GM19043 (cell line): ENCODE data around the gene CDC5L.
A peak's percentile ranks its signal among the peaks of the same experiment; 100 is the strongest.

Source experiments
- ATAC-seq: cut with Tn5 transposase; IDR thresholded peaks from one replicate; pipeline ENCODE4 v1.9.1; 2021; ENCODE audit warnings: low read depth; ENCODE audit not compliant: unreplicated experiment

The CDC5L gene

DNA sequence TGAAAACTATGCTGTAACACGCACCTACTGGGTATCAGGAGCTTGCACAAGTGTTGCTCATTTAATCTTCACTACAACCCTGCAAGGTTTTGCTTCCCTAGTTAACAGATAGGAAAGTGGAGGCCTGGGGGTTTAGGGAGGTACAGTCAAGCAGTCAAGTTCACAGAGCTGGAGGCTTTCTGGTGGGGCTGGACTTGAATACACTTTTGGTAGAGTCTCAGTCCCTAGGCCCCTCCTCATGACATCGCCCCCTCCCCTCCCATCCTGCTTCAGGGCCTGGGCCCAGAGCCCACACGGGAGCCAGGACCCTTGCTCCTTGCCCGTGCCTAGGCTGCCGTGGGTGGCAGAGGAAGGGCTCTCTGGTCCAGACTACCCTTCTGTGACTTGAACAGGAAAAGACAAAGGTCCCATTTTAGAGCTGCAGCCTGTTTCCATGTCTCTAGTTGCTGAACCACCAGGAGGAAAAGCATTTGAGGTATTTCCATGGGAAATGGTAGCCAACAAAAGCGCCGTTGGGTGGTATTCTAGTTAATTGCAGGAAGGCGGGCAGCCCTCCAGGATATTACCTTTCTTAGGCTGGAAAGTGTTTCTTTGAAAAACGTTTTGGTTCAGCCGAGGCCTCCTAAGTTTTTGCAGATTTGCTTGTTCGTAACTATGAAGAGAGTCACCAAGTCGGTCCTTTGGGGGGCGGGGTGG lies 84.9 kb downstream of the CDC5L start:
- no peak for ATAC-seq

DNA sequence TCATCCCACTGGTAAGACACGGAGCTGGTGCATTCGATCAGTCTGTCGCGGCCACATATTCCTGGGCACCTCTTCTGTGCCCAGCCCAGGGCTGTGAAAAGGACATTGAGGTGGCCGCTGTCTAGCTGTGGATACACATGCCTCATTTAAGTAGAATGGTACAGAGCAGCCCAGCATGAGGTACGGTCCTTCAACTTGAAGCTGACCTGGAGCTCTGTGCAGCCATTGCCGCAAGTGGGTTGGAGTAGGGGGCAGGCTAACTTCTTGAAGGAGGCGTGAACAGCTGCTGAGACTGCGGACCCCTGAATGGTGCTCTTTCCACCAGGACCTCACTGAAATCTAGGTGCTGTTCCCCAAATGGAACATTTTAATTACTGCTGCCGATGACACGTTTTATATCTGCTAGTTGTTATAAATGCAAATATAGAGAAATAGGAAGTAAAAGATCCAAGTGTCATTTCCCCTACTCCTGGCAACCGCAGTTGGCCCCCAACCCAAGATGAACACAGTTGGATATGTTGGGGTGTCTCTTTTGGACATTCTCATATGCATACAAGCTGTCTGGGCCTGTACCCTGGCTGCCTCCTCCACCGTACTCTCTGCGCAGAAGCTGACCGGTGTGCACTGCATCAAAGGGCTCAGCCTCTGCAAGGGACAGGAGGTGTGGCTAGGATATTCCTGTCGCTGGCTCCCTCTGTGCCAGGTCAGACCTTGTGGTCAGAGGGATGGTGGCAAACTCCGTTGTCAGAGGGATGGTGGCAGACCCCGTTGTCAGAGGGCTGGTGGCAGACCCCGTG lies 86.1 kb downstream of the CDC5L start:
- ATAC-seq, result no peak

DNA sequence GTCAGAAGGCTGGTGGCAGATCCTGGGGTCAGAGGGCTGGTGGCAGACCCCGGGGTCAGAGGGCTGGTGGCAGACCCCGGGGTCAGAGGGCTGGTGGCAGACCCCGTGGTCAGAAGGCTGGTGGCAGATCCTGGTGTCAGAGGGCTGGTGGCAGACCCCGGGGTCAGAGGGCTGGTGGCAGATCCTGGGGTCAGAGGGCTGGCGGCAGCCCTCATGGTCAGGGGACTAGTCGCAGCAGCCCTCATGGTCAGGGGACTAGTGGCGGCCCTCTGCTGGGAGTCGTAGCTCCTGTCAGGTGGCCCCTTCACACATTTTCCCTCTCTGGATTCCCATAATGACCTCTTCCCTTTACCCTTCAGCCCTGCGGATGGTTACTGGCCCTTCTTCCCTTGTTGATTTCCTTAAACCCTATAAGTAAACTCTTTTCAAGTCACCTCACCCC lies 86.7 kb downstream of the CDC5L start:
- no peak for ATAC-seq

DNA sequence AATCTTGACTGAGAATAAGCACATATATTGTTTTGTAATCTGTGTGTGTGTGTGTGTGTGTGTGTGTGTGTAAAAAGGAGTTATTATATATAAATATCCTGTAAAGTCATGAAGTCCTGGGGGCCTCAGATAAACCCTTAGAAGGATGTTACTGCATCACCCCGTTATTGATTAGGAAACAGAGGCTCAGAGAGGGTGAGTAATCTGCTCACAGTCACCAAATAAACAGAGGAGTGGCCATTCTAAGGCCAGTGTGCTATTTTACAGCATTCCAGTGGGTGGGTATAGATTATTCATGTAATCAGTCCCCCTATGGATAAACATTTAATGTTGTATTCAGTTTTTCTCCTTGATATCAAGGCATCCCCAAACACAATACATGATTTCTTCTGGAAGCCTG lies 87.1 kb downstream of the CDC5L start:
- ATAC-seq, result no peak

DNA sequence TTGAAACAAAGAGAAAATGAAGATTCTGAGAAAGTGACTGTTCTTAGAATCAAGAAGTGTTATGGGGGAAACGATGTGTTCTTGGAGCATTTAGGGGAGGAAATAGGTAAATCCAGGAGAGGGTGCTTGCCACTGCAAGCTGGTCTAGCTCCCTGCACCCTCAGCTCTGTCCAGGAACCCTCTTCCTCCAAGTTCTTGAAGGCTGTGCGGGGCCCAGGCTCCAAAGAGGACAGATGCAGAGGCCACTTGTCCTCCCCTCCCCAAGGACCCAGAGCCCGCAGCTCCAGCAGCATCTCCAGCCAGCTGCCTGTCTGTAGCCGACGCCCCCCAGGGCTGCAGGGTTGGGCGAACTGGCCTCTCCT lies 87.9 kb downstream of the CDC5L start:
- ATAC-seq, result no peak

DNA sequence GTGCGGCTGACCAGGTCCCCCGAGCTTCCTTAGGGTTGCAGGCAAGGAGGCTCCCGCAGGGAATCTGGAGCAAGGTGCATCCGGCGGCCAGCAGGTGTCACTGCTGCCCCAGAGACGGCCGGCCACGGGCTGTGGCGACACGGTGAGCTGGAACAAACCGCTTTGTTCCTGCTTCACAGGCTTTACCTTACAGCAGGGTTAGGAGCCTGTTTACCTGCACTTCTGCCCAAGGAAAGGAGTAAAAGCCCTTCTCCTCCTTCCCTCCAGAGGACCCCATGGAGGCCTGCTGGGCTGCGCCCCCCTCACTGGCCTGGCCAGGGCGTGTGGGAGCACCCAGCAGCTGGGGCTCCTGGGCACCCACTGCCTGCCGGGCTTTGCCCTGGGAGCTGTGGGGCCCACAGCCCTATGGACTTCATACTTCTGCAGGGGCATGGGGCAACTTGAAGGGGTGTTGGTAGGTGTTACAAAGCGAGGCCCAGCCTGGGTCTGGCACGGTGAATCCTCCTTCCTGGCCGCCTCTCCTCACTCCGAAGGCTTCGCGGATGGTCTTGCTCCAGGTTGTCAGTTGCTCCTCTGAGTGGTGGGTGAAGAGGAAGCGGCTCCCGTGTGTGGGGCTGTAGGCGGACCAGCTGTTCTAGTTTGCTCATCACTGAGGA lies 88.4 kb downstream of the CDC5L start:
- peak; percentile 82 for ATAC-seq

DNA sequence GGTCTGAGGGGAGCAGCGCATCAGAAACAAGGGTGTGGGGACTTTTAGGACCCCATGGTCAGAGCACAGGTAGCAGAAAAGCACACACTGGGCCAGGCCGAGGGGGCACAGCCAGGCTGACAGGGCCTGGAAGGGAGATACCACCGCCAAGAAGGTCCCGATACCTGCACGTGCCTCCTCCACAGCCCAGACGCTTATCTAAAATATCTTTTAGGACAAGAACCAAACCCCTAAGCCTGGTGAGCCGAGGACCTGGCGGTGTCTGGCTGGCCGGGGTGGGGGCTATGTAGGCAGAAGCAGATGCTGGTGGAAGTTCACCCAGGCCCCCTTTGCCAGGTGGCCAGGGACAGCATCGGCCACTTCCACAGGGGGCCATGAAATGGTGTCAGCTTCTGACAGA lies 89.3 kb downstream of the CDC5L start:
- no peak for ATAC-seq

DNA sequence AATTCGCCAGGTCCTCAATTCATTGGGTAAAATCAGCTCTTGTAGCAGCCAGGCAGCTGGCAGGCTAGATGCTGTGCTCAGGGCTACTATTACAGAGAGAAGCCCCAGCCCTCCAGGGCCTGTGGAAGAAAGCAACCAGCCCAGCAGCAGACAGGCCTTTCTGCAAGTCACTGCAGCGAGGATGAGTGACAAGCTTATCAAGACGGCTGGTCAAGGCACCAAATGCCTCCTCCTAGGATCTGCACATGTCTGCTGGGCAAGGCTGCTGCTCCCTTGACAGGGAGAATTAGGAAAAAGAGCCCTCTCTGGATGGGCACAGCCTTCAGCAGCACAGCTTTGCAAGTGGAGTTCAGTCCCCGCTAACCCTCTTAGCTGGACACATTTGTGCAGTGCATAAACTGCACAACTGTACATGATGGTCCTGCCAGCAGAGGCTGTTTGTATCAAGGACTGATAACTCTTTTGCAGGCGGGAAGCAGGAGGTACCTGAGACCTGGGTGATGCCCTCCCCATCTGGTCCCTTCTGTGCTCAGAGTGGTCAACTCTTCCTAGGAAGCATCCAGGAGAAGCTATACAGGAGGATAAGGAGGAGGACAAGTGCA lies 89.9 kb downstream of the CDC5L start:
- no peak for ATAC-seq

DNA sequence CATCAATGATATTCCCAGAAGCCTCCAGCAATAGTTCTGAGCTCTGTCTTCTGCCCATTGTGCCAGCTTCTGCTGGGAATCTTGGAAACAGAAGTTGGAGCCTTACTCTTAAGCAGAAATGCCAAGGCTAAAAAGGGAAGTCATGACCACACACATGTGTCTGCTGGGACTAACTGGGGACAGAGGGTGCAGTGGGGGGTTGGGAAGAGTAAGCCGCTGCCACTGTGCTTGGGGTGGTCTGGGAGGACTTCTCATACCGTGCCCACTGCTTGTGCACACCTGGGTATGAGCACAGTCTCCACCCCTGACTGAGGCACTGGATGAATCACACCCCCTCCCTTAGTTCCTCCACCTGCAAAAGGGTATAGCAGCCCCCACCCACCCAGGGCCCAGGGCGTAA lies 90.7 kb downstream of the CDC5L start:
- ATAC-seq, result no peak

DNA sequence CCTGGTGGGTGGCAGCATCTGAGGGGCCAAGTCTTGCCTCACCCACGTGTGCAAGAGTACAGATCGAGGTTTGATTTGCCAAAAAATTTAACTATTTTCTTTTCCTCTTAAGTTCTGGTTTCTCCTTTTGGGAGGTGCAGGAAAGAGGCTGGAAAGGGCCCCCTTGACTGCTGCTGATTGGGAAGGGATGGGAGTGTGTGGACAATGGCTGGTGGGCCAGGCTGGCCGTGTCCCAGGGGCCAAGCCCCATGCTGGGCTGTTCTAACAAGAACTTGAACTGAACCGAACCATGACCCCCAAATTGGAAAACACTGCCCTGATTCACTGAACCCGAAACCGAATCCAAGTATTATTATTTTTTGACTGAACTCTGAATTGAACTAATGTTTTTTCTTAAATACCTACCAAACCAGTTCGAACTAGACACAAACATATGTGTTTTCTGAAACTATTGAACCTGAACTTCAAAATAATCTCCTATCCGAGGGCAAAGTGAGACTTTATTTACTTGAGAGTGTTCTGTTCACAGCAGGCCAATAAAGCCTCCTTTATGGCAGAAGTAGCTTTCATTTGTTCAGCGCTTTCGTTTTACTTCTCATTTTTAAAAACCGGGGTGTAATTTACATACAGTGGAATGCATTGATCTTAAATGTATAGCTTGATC lies 91.2 kb downstream of the CDC5L start:
- no peak for ATAC-seq

DNA sequence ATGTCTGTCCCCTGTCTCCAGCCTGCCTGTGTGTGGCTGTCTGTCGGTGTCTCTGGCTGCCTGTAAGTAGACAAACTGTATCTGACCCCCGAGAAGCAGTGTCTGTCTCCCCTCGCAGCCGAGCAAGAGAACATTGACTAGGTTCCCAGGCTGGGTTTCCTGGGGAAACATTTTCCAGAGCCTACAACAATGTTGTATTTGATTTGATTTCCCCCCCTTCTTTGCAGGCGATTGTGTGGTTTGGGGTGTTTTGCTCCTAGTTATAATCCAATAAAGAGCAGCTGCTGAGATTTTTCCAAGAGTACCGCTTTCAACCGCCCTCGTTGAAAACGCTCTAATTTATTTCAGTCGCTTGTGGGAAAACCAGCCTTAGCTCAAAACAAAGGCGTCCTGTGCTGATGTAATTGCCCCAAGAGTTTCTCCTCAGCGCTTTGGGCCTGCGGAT lies 92.6 kb downstream of the CDC5L start:
- ATAC-seq, result no peak

DNA sequence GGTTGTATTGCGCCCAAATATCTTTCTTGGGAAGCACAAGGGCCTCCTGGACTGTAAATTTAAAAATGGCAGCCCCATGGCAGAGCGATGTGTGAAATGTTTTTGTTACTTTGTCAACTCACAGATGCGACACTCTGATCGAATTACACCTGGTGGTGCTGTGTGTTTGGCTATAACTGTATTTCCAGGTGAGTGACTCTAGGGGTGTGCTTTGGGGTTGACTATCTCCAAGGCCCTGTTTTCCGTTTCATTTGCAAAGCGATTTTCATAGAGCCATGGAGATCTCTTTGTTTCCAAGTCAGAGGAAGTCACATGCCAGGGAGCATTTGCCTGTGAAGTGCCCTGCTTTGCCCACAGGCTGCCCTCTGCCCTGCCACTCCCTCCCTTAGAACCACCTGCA lies 93.5 kb downstream of the CDC5L start:
- ATAC-seq, result no peak

DNA sequence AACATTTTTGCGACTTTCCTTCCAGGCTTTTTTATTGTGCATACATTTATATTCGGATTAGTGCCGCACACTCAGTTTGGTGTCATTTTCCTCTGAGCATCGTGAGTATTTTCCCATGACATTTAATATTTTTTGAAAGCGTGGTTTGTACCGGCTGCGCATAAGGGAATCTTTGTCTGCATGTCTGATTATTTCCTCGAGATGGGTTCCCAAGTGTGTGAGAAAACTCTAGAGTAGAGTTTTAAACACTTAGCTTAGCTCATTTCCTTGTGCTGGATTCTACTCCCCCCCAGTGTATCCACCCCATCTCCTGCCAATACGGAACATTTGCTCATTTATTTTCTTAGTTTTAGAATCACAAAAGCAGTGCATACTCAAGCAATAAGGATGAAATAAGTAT lies 94.3 kb downstream of the CDC5L start:
- no peak for ATAC-seq

DNA sequence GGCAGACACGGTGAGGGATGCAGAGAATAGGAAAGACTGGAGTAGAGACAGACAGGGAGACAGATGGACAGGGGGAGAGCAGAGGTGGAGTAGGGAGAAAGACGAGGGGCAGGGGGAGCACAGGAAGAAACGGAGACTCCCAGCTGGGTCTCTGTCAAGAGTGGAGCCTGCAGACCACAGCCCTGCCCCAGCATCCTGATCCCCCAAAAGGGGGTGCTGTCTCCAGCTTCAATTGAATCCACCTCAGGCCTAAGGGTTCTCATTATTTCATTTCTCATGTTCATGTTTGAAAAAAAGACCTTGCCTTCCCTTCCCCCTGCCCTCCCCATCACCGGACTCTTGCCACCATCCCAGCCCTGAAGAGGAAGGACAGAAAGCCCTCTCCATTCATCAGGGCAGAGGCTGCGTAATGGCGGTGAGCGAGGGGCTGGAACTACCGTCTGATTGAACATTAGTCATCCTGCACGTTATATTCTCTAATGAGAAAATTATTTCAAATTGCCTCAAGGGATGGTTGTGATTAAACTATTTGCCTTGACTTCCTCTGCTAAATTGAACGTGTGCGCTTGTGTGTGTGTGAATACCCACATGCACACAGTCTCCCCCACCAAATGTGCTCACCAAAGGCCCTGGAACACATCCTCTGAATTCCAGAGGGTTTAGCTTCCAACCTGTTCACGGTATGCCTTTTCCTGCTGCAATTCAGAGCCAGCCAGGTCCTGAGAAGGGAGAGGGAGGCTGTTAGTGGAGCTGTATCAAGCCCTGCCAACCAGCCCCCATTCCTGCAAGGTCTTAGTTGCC lies 98.3 kb downstream of the CDC5L start:
- no peak for ATAC-seq

DNA sequence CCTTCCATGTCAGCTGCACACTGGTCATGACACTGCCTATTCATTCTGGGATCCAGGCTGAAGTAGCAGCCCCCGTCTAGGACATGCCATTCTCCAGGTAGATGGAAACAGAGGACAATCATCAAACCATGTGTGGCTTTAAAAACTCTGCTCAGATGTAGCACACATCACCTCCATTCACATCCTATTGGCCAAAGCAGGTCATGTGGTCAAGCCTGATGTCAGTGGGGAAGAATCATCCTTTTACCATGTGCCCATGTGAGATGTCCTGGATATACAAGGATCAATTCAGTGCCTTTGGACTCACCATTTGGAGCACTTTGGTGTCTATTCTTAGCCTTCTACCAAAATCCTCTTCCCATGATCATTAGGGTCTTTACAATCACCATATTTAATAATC lies 99.5 kb downstream of the CDC5L start:
- no peak for ATAC-seq

DNA sequence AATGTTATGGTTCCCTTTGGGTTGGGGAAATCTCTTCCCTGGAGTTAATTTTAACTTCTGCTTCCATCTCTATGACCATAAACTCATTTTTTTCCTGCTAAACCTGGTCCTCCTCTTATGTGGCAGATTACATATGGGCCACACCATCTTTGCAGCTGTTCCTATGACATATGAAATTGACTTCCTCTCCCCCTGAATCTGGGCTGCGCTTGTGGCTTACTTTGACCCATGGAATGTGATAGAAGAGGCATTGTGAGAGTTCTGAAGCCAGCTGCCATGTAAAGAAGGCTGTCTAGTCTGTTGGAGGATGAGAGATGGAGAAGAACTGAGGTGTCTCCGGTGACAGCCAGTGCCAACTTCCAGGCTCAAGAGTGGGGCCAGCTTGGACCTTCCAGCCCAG lies 100.1 kb downstream of the CDC5L start:
- no peak for ATAC-seq

DNA sequence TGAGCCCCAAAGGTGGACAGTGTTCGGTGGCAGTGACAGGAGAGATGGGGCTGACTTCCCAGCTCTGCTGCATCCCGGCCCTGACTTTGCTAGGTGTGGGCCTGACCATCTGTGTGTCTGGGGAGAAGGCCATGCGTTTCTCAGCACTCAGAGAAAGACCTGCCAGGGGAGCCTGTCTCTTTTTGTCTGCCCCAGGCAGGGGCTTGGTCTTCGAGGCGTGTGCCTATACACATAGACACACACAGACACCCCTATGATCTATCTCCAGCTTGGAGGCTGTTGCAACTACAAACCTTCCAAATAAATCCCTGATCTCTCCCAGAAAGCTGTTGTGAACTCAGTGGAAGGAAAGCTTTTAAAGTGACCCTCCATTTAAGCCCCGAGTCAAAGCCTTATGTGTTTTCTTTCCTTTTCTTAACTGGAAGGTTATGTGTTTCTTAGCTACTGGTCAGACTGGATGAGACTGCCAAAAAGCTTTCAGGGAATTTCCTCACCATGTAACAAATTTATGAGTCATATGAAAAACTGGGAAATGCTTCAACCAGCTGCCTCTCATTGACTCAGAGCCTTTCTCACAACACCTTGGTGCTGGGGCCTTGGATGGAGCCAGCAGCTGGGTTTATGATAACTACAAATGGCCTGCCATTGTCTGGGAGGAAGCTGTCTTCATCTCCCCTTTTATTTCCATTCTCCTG lies 102.6 kb downstream of the CDC5L start:
- no peak for ATAC-seq

DNA sequence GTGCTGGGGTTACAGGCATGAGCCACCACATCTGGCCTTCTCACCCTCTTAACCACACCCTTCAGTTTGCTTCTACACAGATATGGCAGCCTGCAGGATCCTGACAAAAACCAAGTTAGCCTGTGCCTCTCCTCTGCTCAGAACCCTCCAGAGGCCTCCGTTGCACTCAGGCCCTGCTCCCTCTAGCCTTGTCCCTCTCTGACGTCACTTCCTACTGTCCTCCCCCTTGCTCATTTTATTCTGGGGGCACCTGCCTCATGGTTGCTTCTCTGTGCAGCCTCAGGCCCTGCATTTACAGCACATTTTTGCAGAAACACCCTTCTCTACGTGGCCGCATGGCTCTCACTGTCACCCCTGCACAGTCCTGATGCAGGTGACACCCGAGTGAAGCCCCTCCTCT lies 105.6 kb downstream of the CDC5L start:
- no peak for ATAC-seq

DNA sequence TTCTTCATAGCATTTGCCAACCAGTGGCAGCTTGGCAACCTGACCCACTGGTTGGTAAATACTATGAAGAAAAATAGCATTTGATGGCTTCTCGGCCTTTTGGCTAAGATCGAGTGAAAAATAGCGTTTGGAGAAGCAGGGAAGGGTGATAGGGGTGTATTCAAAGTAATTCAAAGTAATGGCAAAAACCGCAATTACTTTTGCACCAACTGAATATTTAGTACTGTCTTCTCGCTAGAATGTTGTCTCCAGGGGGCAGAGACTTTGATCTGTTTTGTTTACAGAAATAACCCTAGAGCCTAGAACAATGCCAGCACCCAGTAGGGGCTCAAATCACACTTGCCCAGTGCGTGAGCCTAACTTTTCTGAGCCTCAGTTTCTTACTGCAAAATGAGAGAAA lies 106.1 kb downstream of the CDC5L start:
- ATAC-seq, result no peak
